HG03108 (cell line): ENCODE data around the gene PDE8A.
"Not testable (repeated sequence)": the region's sequence is repeated elsewhere in the genome, so short reads cannot be mapped to it uniquely, and the experiment has no call there.

Source experiments
- ATAC-seq: cut with Tn5 transposase; IDR thresholded peaks from one replicate; pipeline ENCODE4 v1.9.1; 2021; ENCODE audit warnings: moderate library complexity; ENCODE audit not compliant: unreplicated experiment

The PDE8A gene

GRCh38 chr15:84988909-84989644 is 7.4 kb downstream of the PDE8A start:
- ATAC-seq: no peak

- ATAC-seq: no peak
Observed at GRCh38 chr15:84990507-84990906, 8.9 kb downstream of the PDE8A start.

DNA sequence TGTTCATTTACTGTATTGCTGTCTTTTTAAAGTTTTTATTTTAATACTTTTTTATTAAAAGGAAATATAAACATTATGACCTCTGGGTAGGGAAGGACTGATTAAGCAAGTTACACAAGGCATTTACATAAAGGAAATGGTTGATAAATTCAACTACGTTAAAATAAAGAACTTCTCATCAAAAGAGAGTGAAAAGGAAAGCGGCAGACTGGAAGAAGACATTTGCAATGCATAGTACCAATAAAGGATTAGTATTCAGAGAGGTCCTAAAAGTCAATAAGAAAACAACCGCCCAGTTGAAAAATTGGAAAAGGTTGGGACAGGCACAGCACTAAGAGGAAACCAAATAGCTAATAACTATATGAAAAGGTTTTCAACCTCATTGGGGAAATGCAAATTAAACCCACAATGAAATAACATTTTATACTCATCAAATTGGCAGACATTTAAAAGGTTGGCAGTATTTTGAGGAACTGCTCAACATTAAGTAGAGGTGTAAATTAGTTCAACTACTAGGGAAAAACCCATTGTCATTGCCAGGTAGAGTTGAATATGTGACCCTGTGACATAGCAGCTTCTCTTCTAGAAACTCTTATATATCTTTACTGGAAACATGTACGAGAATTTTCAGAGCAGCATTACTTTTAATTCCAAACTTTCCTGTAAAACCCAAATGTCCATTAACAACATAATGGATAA is 9.5 kb downstream of the PDE8A start:
- ATAC-seq: no peak

GRCh38 chr15:84992157-84992944 is 10.7 kb downstream of the PDE8A start:
- ATAC-seq: no peak

- no peak for ATAC-seq
Observed at GRCh38 chr15:84996055-84996454, 14.4 kb downstream of the PDE8A start.

GRCh38 chr15:84996714-84997113 is 15.1 kb downstream of the PDE8A start:
- not testable (repeated sequence) for ATAC-seq

DNA sequence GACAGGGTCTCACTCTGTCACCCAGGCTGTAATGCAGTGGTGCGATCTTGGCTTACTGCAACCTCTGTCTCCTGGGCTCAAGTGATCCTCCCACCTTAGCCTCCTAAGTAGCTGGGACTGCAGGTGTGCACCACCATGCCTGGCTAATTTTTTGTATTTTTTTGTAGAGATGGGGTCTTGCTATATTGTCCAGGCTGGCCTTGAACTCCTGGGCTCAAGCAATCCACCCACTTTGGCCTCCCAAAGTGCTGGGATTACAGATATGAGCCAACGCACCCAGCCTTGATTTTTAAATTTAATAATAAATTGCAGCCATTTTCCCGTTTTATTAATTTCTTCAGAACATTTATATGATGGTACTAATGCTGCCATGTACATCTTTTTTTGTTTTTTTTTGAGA is 15.6 kb downstream of the PDE8A start:
- ATAC-seq: not testable (repeated sequence)

GRCh38 chr15:85000189-85000864 is 18.7 kb downstream of the PDE8A start:
- ATAC-seq: no peak

- ATAC-seq: no peak
Observed at GRCh38 chr15:85000937-85001336, 19.3 kb downstream of the PDE8A start.

- ATAC-seq: no peak
Observed at GRCh38 chr15:85002517-85002916, 20.9 kb downstream of the PDE8A start.

GRCh38 chr15:85003593-85004312 is 22.1 kb downstream of the PDE8A start:
- no peak for ATAC-seq

GRCh38 chr15:85004550-85004949 is 22.9 kb downstream of the PDE8A start:
- no peak for ATAC-seq

DNA sequence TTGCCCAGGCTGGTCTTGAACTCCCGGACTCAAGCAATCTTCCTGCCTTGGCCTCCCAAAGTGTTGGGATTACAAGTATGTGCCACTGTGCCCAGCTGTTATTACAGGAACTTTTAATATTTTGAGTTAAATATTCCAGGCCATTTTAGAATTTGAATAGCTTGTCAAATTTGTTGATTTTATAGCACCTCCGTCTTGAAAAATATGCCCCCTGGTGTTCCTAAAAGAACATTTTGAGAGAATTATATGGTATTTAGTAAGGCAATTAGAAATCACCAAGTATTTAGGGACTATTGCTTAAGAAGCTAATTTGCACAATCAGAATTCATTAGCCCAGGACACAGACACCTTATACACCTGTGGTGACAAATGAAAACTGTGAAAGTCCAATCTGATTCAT is 23.7 kb downstream of the PDE8A start:
- ATAC-seq: no peak

DNA sequence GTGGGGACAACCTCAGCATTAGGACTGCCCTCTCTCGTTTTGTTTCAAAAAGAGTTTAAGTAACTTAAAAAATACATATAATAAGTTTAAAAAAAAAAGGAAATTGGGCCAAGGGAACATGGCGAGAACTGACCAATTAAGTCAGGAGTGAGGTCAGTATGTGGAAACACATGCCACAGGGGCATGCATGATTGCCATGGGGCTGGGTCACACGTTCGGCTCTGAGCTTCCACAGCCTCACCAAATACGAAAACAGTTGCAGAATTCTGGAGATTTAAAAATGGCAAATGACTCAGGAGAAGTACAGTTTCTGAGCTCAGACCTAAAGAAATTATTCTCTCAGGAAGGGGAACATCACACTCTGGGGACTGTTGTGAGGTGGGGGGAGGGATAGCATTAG is 24.1 kb downstream of the PDE8A start:
- no peak for ATAC-seq

GRCh38 chr15:85006201-85006600 is 24.5 kb downstream of the PDE8A start:
- ATAC-seq: no peak

GRCh38 chr15:85006655-85007054 is 25.0 kb downstream of the PDE8A start:
- ATAC-seq: no peak

- no peak for ATAC-seq
Observed at GRCh38 chr15:85007137-85007536, 25.5 kb downstream of the PDE8A start.

- no peak for ATAC-seq
Observed at GRCh38 chr15:85007741-85008397, 26.2 kb downstream of the PDE8A start.

- ATAC-seq: no peak
Observed at GRCh38 chr15:85008474-85009260, 27.0 kb downstream of the PDE8A start.
